ENCODE data around the gene RAPGEF4. TPM values are rescaled to one million over a fixed set of nuclear protein-coding genes. Genes with fewer than 3 reads are reported as not detected.

The RAPGEF4 gene
- total and polyA plus RNA-seq, 9 of the 15 experiments (the other 6 are each of a cell fraction or from before 2014, with no cell fraction given): 0.04 to 0.33 (median 0.13) TPM; not detected in 6

DNA sequence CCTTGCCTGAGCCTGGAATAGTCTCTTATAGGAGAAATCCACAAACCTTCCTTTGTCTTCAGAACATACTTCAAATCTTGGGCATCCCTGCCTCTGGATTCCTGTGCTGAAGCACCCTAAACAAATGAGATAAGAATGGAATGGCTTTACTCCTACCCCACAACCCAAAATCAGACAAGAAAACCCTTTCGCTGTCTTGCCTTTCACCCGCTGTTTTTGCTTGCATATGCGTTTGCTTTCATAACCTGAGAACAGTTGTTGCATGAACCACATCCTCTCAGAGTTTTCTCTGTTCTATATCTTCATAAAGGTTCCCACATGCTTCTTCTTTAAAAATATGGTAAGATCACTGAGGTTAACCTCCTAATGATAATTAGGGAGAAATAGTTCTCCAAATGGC lies 207.9 kb downstream of the RAPGEF4 start:
- no peak overlapping the region for H3K9ac ChIP-seq (ENCODE audit: insufficient read depth in 1 of 2, low read depth in 2 of 2, low read length in 2 of 2)
- ChIA-PET POLR2A (no interaction called here), CTCF (ENCODE audit: low intra/inter-chr PET ratio) (no interaction called here)
- H3K4me1 ChIP-seq (replicated peaks in 1 of 2; ENCODE audit: control insufficient read depth in 2 of 2, insufficient read depth in 2 of 2, low read length in 2 of 2): no peaks in the 10 kb centered on the region
- in situ Hi-C loops (cut with MboI) (no loop called here), intact Hi-C loops (cut with micrococcal nuclease) (no loop called here)
- H3K9me3 ChIP-seq (replicated peaks; ENCODE audit: control insufficient read depth, insufficient read depth, low read depth, low read length): no peaks in the 10 kb centered on the region
- no peaks in the 10 kb centered on the region for H3K36me3 ChIP-seq (ENCODE audit: control insufficient read depth, insufficient read depth, low read length)
- no peak for DNase-seq (ENCODE audit: extremely low read depth in 1 of 4, low spot score in 3 of 4)
- no peak overlapping the region for H2AFZ ChIP-seq (ENCODE audit: low read depth, low read length)
- no TSS peak for BruUV-seq (replicated peaks)
- no peak overlapping the region for H3K4me2 ChIP-seq (ENCODE audit: insufficient read depth, low read length)
- H3K9me1 ChIP-seq (ENCODE audit: control insufficient read depth, insufficient read depth, low read length): no peaks in the 10 kb centered on the region
- no peak overlapping the region for H3K4me3 ChIP-seq
- no peaks in the 10 kb centered on the region for H4K20me1 ChIP-seq (replicated peaks; ENCODE audit: control insufficient read depth, insufficient read depth, low read length)
- no peak overlapping the region for H3K27ac ChIP-seq (ENCODE audit: extremely low read depth, low read depth, low read length)
- FAIRE-seq: no peak
- WGBS (ENCODE audit: insufficient coverage, low coverage, missing lambda C conversion rate): 0% methylated on average over 3 of the region's 3 CpGs
- ATAC-seq: no peak
- no peaks in the 10 kb centered on the region for H3K79me2 ChIP-seq (ENCODE audit: control insufficient read depth, insufficient read depth, low read length)
- TF ChIP-seq CBX1 (IDR thresholded peaks at IDR 0.05; ENCODE audit: low read depth) (no peak), EZH2 (IDR thresholded peaks at IDR 0.05; ENCODE audit: borderline replicate concordance, low read depth, low read length) (no peak), ZNF384 (IDR thresholded peaks at IDR 0.05; ENCODE audit: low read depth, low read length) (no peak), KDM1A (IDR thresholded peaks at IDR 0.05) (no peak), NRF1 (conservative IDR thresholded peaks at IDR 0.05 in 1 of 2, IDR thresholded peaks at IDR 0.05 in 1 of 2) (no peak), SIRT6 (IDR thresholded peaks at IDR 0.05; ENCODE audit: low read depth, low read length) (no peak), GATAD2B (IDR thresholded peaks at IDR 0.05; ENCODE audit: borderline replicate concordance) (no peak), MAFF (IDR thresholded peaks at IDR 0.05; ENCODE audit: low read length) (no peak)
- TF ChIP-seq, protein P1, sequence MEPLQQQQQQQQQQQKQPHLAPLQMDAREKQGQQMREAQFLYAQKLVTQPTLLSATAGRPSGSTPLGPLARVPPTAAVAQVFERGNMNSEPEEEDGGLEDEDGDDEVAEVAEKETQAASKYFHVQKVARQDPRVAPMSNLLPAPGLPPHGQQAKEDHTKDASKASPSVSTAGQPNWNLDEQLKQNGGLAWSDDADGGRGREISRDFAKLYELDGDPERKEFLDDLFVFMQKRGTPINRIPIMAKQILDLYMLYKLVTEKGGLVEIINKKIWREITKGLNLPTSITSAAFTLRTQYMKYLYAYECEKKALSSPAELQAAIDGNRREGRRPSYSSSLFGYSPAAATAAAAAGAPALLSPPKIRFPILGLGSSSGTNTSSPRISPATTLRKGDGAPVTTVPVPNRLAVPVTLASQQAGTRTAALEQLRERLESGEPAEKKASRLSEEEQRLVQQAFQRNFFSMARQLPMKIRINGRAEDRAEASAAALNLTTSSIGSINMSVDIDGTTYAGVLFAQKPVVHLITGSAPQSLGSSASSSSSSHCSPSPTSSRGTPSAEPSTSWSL (CRISPR knock-in tag; IDR thresholded peaks at IDR 0.05; ENCODE audit: borderline replicate concordance): no peak
- TF ChIP-seq, protein P2, sequence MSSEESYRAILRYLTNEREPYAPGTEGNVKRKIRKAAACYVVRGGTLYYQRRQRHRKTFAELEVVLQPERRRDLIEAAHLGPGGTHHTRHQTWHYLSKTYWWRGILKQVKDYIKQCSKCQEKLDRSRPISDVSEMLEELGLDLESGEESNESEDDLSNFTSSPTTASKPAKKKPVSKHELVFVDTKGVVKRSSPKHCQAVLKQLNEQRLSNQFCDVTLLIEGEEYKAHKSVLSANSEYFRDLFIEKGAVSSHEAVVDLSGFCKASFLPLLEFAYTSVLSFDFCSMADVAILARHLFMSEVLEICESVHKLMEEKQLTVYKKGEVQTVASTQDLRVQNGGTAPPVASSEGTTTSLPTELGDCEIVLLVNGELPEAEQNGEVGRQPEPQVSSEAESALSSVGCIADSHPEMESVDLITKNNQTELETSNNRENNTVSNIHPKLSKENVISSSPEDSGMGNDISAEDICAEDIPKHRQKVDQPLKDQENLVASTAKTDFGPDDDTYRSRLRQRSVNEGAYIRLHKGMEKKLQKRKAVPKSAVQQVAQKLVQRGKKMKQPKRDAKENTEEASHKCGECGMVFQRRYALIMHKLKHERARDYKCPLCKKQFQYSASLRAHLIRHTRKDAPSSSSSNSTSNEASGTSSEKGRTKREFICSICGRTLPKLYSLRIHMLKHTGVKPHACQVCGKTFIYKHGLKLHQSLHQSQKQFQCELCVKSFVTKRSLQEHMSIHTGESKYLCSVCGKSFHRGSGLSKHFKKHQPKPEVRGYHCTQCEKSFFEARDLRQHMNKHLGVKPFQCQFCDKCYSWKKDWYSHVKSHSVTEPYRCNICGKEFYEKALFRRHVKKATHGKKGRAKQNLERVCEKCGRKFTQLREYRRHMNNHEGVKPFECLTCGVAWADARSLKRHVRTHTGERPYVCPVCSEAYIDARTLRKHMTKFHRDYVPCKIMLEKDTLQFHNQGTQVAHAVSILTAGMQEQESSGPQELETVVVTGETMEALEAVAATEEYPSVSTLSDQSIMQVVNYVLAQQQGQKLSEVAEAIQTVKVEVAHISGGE (CRISPR knock-in tag; IDR thresholded peaks at IDR 0.05): no peak
- TF ChIP-seq, protein P3, sequence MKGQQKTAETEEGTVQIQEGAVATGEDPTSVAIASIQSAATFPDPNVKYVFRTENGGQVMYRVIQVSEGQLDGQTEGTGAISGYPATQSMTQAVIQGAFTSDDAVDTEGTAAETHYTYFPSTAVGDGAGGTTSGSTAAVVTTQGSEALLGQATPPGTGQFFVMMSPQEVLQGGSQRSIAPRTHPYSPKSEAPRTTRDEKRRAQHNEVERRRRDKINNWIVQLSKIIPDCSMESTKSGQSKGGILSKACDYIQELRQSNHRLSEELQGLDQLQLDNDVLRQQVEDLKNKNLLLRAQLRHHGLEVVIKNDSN (CRISPR knock-in tag; IDR thresholded peaks at IDR 0.05): no peak
- TF ChIP-seq, protein P4, sequence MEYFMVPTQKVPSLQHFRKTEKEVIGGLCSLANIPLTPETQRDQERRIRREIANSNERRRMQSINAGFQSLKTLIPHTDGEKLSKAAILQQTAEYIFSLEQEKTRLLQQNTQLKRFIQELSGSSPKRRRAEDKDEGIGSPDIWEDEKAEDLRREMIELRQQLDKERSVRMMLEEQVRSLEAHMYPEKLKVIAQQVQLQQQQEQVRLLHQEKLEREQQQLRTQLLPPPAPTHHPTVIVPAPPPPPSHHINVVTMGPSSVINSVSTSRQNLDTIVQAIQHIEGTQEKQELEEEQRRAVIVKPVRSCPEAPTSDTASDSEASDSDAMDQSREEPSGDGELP (CRISPR knock-in tag; IDR thresholded peaks at IDR 0.05; ENCODE audit: borderline replicate concordance): no peak
- H3K27me3 ChIP-seq (ENCODE audit: control insufficient read depth in 2 of 2, insufficient read depth in 2 of 2, low read length in 2 of 2): peaks cover 0 to 11% of the 10 kb centered on the region in 2 experiments; a peak in 2 of 5 replicates

All from K562 (cell line).